H1 (cell line): ENCODE data around the gene PXN. TPM values are rescaled to one million over a fixed set of nuclear protein-coding genes. Genes with fewer than 3 reads are reported as not detected.

Experiments used
- CTCF ChIA-PET: fragments of 300-600 bp; sonication (Branson Sonifier 250); formaldehyde crosslinking; loops from one replicate; lab custom pipeline; 2021; ENCODE audit not compliant: partially characterized antibody; lab: Charles Lee
- POLR2A ChIA-PET: fragments of 300-600 bp; sonication (Branson Sonifier 250); formaldehyde crosslinking; loops from one replicate; lab custom pipeline; 2021; ENCODE audit warnings: inconsistent platforms; ENCODE audit not compliant: partially characterized antibody; lab: Charles Lee
- DNase-seq, 2 experiments: peaks; one replicate each; pipeline versions ENCODE4 v3.0.0 to v3.0.0-alpha.2; 2010 to 2022; ENCODE audit warnings: low spot score in 2 of 2, low read depth in 1 of 2, mixed read lengths in 1 of 2
- FAIRE-seq: peaks from 2 replicates; lab custom pipeline; 2011; peaks lifted over from hg19 to GRCh38; lab: Jason Lieb, UNC
- H2AFZ ChIP-seq: 2 replicates; pipeline ENCODE4 v1.8.1; 2012; ENCODE audit warnings: low read length, inconsistent platforms
- H2AK5ac ChIP-seq: 2 replicates; pipeline ENCODE4 v1.6.1; 2013; ENCODE audit warnings: low read depth, low read length
- H2BK120ac ChIP-seq: replicated peaks from 2 replicates; pipeline ENCODE3; 2013; ENCODE audit warnings: low read depth, low read length, inconsistent platforms
- H2BK12ac ChIP-seq: 2 replicates; pipeline ENCODE4 v1.6.1; 2013; ENCODE audit warnings: low read depth, low read length
- H2BK15ac ChIP-seq: 2 replicates; pipeline ENCODE4 v1.6.1; 2013; ENCODE audit warnings: low read length
- H2BK20ac ChIP-seq: 2 replicates; pipeline ENCODE4 v1.6.1; 2013; ENCODE audit warnings: low read length
- H2BK5ac ChIP-seq: 2 replicates; pipeline ENCODE4 v1.6.1; 2013; ENCODE audit warnings: low read depth, low read length
- H3K14ac ChIP-seq: 2 replicates; pipeline ENCODE4 v1.6.1; 2013; ENCODE audit warnings: inconsistent platforms; ENCODE audit not compliant: insufficient read length
- H3K18ac ChIP-seq: 2 replicates; pipeline ENCODE4 v1.6.1; 2013; ENCODE audit warnings: low read length; ENCODE audit errors: extremely low read depth
- H3K23ac ChIP-seq: 2 replicates; pipeline ENCODE4 v1.6.1; 2013; ENCODE audit warnings: inconsistent platforms; ENCODE audit not compliant: insufficient read length
- H3K23me2 ChIP-seq: 2 replicates; pipeline ENCODE4 v1.6.1; 2013; ENCODE audit warnings: low read depth, low read length
- H3K27ac ChIP-seq: 2 replicates; pipeline ENCODE4 v1.6.1; 2011; ENCODE audit warnings: low read depth, low read length, inconsistent platforms
- H3K27me3 ChIP-seq, 4 experiments: replicated peaks in 1 of 4; 1 replicate in 1 of 4; 2 replicates in 3 of 4; pipeline versions ENCODE4 v1.6.1 to v1.8.1; 2011 to 2013; ENCODE audit warnings: low read length in 3 of 4, mild to moderate bottlenecking in 3 of 4, inconsistent platforms in 2 of 4, mixed read lengths in 2 of 4, moderate library complexity in 1 of 4; ENCODE audit not compliant: control insufficient read depth in 3 of 4, insufficient read depth in 3 of 4; ENCODE audit errors: extremely low read depth in 1 of 4
- H3K36me3 ChIP-seq, 4 experiments: 2 replicates each; pipeline versions ENCODE4 v1.6.1 to v1.8.1; 2011 to 2013; ENCODE audit warnings: mild to moderate bottlenecking in 4 of 4, low read length in 3 of 4, moderate library complexity in 2 of 4, control low read depth in 1 of 4, inconsistent platforms in 1 of 4; ENCODE audit not compliant: insufficient read depth in 4 of 4, control insufficient read depth in 2 of 4
- H3K4ac ChIP-seq: replicated peaks from 2 replicates; pipeline ENCODE3; 2013; ENCODE audit warnings: low read length, low read depth, mixed read lengths, inconsistent platforms; ENCODE audit not compliant: insufficient read length
- H3K4me1 ChIP-seq, 4 experiments: replicated peaks in 1 of 4; 1 replicate in 1 of 4; 2 replicates in 3 of 4; pipeline versions ENCODE4 v1.6.1 to v1.8.1; 2011 to 2013; ENCODE audit warnings: low read length in 3 of 4, inconsistent platforms in 2 of 4, mixed read lengths in 1 of 4; ENCODE audit not compliant: insufficient read depth in 4 of 4, control insufficient read depth in 3 of 4
- H3K4me2 ChIP-seq, 2 experiments: 2 replicates each; pipeline versions ENCODE4 v1.6.1 to v1.8.1; 2011 to 2013; ENCODE audit warnings: low read depth in 2 of 2, low read length in 2 of 2, control low read depth in 1 of 2, inconsistent platforms in 1 of 2, mild to moderate bottlenecking in 1 of 2; ENCODE audit not compliant: insufficient read depth in 1 of 2
- H3K4me3 ChIP-seq, 4 experiments: fragments of 200-600, 300-600 bp in 1 of 4; sonication (generic), shearing (Covaris generic), sonication (Bioruptor Twin) in 1 of 4; 2 replicates each; pipeline versions ENCODE4 v1.5.1 to v1.8.1; 2011 to 2016; ENCODE audit warnings: low read length in 4 of 4, low read depth in 3 of 4, control low read depth in 2 of 4, inconsistent platforms in 2 of 4, mild to moderate bottlenecking in 2 of 4, mixed read lengths in 1 of 4, moderate library complexity in 1 of 4; ENCODE audit not compliant: insufficient read depth in 2 of 4; ENCODE audit errors: extremely low read depth in 1 of 4
- H3K56ac ChIP-seq: replicated peaks from 2 replicates; pipeline ENCODE3; 2013; ENCODE audit warnings: low read depth, mild to moderate bottlenecking, mixed read lengths, low read length, inconsistent platforms; ENCODE audit not compliant: insufficient read length
- H3K79me1 ChIP-seq: 2 replicates; pipeline ENCODE4 v1.6.1; 2013; ENCODE audit warnings: low read depth, low read length, control low read depth
- H3K79me2 ChIP-seq, 2 experiments: 2 replicates each; pipeline versions ENCODE4 v1.6.1 to v1.8.1; 2012 to 2013; ENCODE audit warnings: low read length in 2 of 2, mild to moderate bottlenecking in 2 of 2, inconsistent platforms in 1 of 2; ENCODE audit not compliant: insufficient read depth in 2 of 2, control insufficient read depth in 1 of 2
- H3K9ac ChIP-seq, 4 experiments: replicated peaks in 1 of 4; 1 replicate in 1 of 4; 2 replicates in 3 of 4; pipeline versions ENCODE4 v1.6.1 to v1.8.1; 2011 to 2013; ENCODE audit warnings: low read depth in 3 of 4, low read length in 3 of 4, control low read depth in 2 of 4, mild to moderate bottlenecking in 2 of 4, moderate library complexity in 2 of 4, inconsistent platforms in 1 of 4; ENCODE audit errors: extremely low read depth in 1 of 4
- H3K9me3 ChIP-seq, 2 experiments: 2 replicates each; pipeline versions ENCODE4 v1.6.1 to v1.8.1; 2012 to 2013; ENCODE audit warnings: mild to moderate bottlenecking in 2 of 2, moderate library complexity in 2 of 2, control low read depth in 1 of 2, inconsistent platforms in 1 of 2, low read depth in 1 of 2, low read length in 1 of 2, mixed read lengths in 1 of 2; ENCODE audit not compliant: insufficient read depth in 2 of 2
- H4K20me1 ChIP-seq, 2 experiments: replicated peaks in 1 of 2; 2 replicates each; pipeline versions ENCODE3 to v1.8.1; 2011 to 2013; ENCODE audit warnings: inconsistent platforms in 2 of 2, low read length in 2 of 2, mild to moderate bottlenecking in 1 of 2; ENCODE audit not compliant: insufficient read depth in 2 of 2, control insufficient read depth in 1 of 2
- H4K5ac ChIP-seq: 2 replicates; pipeline ENCODE4 v1.6.1; 2013; ENCODE audit warnings: low read length, low read depth, mixed read lengths, inconsistent platforms; ENCODE audit not compliant: insufficient read length
- H4K8ac ChIP-seq: 2 replicates; pipeline ENCODE4 v1.8.0; 2013; ENCODE audit warnings: mild to moderate bottlenecking, moderate library complexity, low read length, inconsistent platforms; ENCODE audit not compliant: insufficient read depth; ENCODE audit errors: extremely low read depth
- H4K91ac ChIP-seq: replicated peaks from 2 replicates; pipeline ENCODE3; 2013; ENCODE audit warnings: low read length, mixed read lengths, inconsistent platforms; ENCODE audit not compliant: insufficient read length
- EZH2 ChIP-seq: fragments of 200-600 bp; sonication (generic); IDR thresholded peaks from 2 replicates; pipeline ENCODE4 v1.7.1; 2012; ENCODE audit warnings: low read depth, mild to moderate bottlenecking, moderate library complexity, low read length, inconsistent platforms; ENCODE audit not compliant: severe bottlenecking
- KDM4A ChIP-seq: IDR thresholded peaks from one replicate; pipeline ENCODE4 v1.7.1; 2012; ENCODE audit warnings: low read depth, mild to moderate bottlenecking, moderate library complexity, low read length, inconsistent platforms; ENCODE audit not compliant: severe bottlenecking
- MAFK ChIP-seq: IDR thresholded peaks from 2 replicates; pipeline ENCODE4 v1.6.1; 2012; ENCODE audit warnings: low read depth, mild to moderate bottlenecking, improper control_type of control experiment, low read length
- MAX ChIP-seq: IDR thresholded peaks from 2 replicates; pipeline ENCODE4 v1.6.1; 2012; ENCODE audit warnings: inconsistent platforms
- NRF1 ChIP-seq: IDR thresholded peaks from 2 replicates; pipeline ENCODE4 v1.6.1; 2011; ENCODE audit warnings: mild to moderate bottlenecking, low read depth, low read length, improper control_type of control experiment
- POLR2AphosphoS5 ChIP-seq: IDR thresholded peaks from 2 replicates; pipeline ENCODE4 v1.6.1; 2011; ENCODE audit warnings: low read depth, low read length
- SAP30 ChIP-seq: fragments of 300-600 bp; sonication (generic); IDR thresholded peaks from 2 replicates; pipeline ENCODE4 v1.7.1; 2012; ENCODE audit warnings: low read length, moderate library complexity, mild to moderate bottlenecking, inconsistent platforms; ENCODE audit not compliant: insufficient read depth, insufficient replicate concordance
- SIN3A ChIP-seq, 2 experiments: IDR thresholded peaks in 1 of 2; conservative IDR thresholded peaks in 1 of 2; 2 replicates each; pipeline ENCODE4 v1.6.1; 2011 to 2012; ENCODE audit warnings: low read length in 2 of 2, improper control_type of control experiment in 1 of 2, low read depth in 1 of 2, mild to moderate bottlenecking in 1 of 2
- SP1 ChIP-seq: IDR thresholded peaks from 2 replicates; pipeline ENCODE4 v1.6.1; 2011; ENCODE audit warnings: low read depth, low read length
- SP2 ChIP-seq: IDR thresholded peaks from 2 replicates; pipeline ENCODE4 v1.6.1; 2012; ENCODE audit warnings: mild to moderate bottlenecking, low read length, inconsistent platforms
- WGBS, 2 experiments: shearing (Covaris generic) in 1 of 2; methylation state at CpG; one replicate each; pipeline versions ENCODE4 v1.1.6 to v1.1.7; 2013 to 2015; ENCODE audit warnings: low lambda C conversion rate in 2 of 2, mixed read lengths in 2 of 2, inconsistent platforms in 1 of 2, low coverage in 1 of 2, missing lambda C conversion rate in 1 of 2; ENCODE audit not compliant: insufficient replicate concordance in 2 of 2, insufficient coverage in 1 of 2, insufficient read length in 1 of 2; ENCODE audit errors: extremely low coverage in 1 of 2, missing lambda C conversion rate in 1 of 2; 5-methylcytosine and 5-hydroxymethylcytosine counted together
- polyA plus RNA-seq, 7 experiments: library from polyadenylated mRNA; depleted of rRNA in 3 of 7; stranded (reverse) in 5 of 7; unstranded in 2 of 7; fragments of >200 nt in 5 of 7; fragments of 200-250 nt in 2 of 7; gene quantifications; 1 replicate in 5 of 7; 2 replicates in 1 of 7; 4 replicates in 1 of 7; pipeline versions ENCODE4 v1.2.1 to v1.2.3, GENCODE V29; 2011 to 2013; ENCODE audit warnings: missing spikeins in 2 of 7, mixed read lengths in 2 of 7
- total RNA-seq: library from RNA; stranded (reverse); fragmentation: NEBNext Ultra II Directional; extraction: Animal tissue kit (Norgen Biotek cat#: 25700); gene quantifications from 2 replicates; pipeline ENCODE4 v1.2.1, GENCODE V29; 2021

Gene PXN
- total and polyA plus RNA-seq, 2 of the 8 experiments (the other 6 are each of a cell fraction or from before 2014, with no cell fraction given): 51.0 to 105 TPM

- H3K56ac ChIP-seq: peak overlapping the region; percentile 71
- no peaks in the 10 kb centered on the region; the same call in 1 of the 2 replicates for H3K23me2 ChIP-seq
- peaks cover 0 to 53% of the 10 kb centered on the region in 2 experiments; a peak in 2 of 4 replicates for H3K79me2 ChIP-seq
- H4K91ac ChIP-seq: peak overlapping the region; percentile 40
- no peak for FAIRE-seq
- H2BK20ac ChIP-seq: peak overlapping the region; percentile 99
- peak overlapping the region; percentile 100 for H2BK5ac ChIP-seq
- peaks cover 0 to 5% (median 2%) of the 10 kb centered on the region in 4 experiments; a peak in 1 of 8 replicates for H3K36me3 ChIP-seq
- peak overlapping the region; percentile 46; the same call in 1 of the 2 replicates for H2BK15ac ChIP-seq
- 66% methylated on average over 12 of the region's 12 CpGs; no CpG with 5 or more reads in 1 of the 2 experiments for WGBS, 2 experiments
- no peak overlapping the region; the same call in 1 of the 2 replicates for H4K8ac ChIP-seq
- POLR2A ChIA-PET: interaction anchor here (0.6 to 88.3 kb wide), 19 partner anchors 10 to 299 kb away, joined by 3 to 4270 read pairs (median 4); partner anchors contain the start of genes BICDL1, COQ5, GCN1 and MSI1
- peak overlapping the region; percentile 46 to 83 for H3K4me2 ChIP-seq
- peak overlapping the region; percentile 96 for H3K27ac ChIP-seq
- H3K4me1 ChIP-seq: peaks cover 36 to 80% (median 45%) of the 10 kb centered on the region in 4 experiments
- peaks cover 3% of the 10 kb centered on the region; the same call in 1 of the 2 replicates for H3K79me1 ChIP-seq
- peak overlapping the region in 3 of 4 experiments; percentile 29 to 53 (median 30); a peak in 5 of 8 replicates for H3K4me3 ChIP-seq
- no peak overlapping the region for H2AFZ ChIP-seq
- no peak overlapping the region for H3K23ac ChIP-seq
- H2BK120ac ChIP-seq: peak overlapping the region; percentile 8
- CTCF ChIA-PET: interaction anchor here (0.6 to 17.8 kb wide), 12 partner anchors 10 to 128 kb away, joined by 3 to 930 read pairs (median 12); partner anchors contain the start of genes PXN, RNU4-1, RNU4-2 and RPLP0
- peaks cover 8 to 9% of the 10 kb centered on the region in 2 experiments for H4K20me1 ChIP-seq
- peak overlapping the region; percentile 45 for H4K5ac ChIP-seq
- peak overlapping the region; percentile 97 for H2AK5ac ChIP-seq
- peak overlapping the region; percentile 99 for H3K18ac ChIP-seq
- no peaks in the 10 kb centered on the region for H3K27me3 ChIP-seq
- peak overlapping the region in 3 of 4 experiments; percentile 2 to 69 (median 61); a peak in 6 of 7 replicates for H3K9ac ChIP-seq
- no peak for DNase-seq
- peak overlapping the region; percentile 98 for H2BK12ac ChIP-seq
- peak overlapping the region; percentile 82 for H3K4ac ChIP-seq
- H3K14ac ChIP-seq: no peak overlapping the region
- no peaks in the 10 kb centered on the region for H3K9me3 ChIP-seq
- TF ChIP-seq SIN3A (conservative IDR thresholded peaks at IDR 0.05 in 1 of 2, IDR thresholded peaks at IDR 0.05 in 1 of 2; ENCODE audit: low read depth in 1 of 2, low read length in 2 of 2) (0 out of 4 replicates have a peak, but pooled peaks of 1 of the 2 experiments have one; percentile 10), POLR2AphosphoS5 (no peak; the same call in 1 of the 2 replicates), EZH2 (no peak), SP1 (no peak), SP2 (no peak), SAP30 (no peak), KDM4A (no peak), MAX (no peak), NRF1 (no peak), MAFK (peak; percentile 64; the same call in 1 of the 2 replicates)
Measured at GRCh38 chr12:120229487-120230325, 35.8 kb downstream of the PXN start.
